NK-92 (cell line): ENCODE data around the gene CTSE.

ENCODE experiments used
- DNase-seq: peaks from one replicate; lab custom pipeline; 2025; ENCODE audit not compliant: unreplicated experiment; lab: John Stamatoyannopoulos, UW

CTSE gene

GRCh38 chr1:205973377-205974232, 50.1 kb downstream of the CTSE start:
- no peak for DNase-seq

- DNase-seq, result no peak
Measured at GRCh38 chr1:205972491-205973168, 51.1 kb downstream of the CTSE start.

GRCh38 chr1:205972081-205972480, 51.6 kb downstream of the CTSE start:
- no peak for DNase-seq

- DNase-seq, result no peak
Measured at GRCh38 chr1:205971082-205971481, 52.6 kb downstream of the CTSE start.

- no peak for DNase-seq
Measured at GRCh38 chr1:205970486-205970885, 53.2 kb downstream of the CTSE start.

GRCh38 chr1:205969229-205969628, 54.5 kb downstream of the CTSE start:
- no peak for DNase-seq

- DNase-seq, result no peak
Measured at GRCh38 chr1:205967554-205968335, 56.0 kb downstream of the CTSE start.

- DNase-seq, result no peak
Measured at GRCh38 chr1:205965036-205965884, 58.4 kb downstream of the CTSE start.

GRCh38 chr1:205963352-205964155, 60.1 kb downstream of the CTSE start:
- DNase-seq, result no peak

GRCh38 chr1:205962821-205963221, 60.9 kb downstream of the CTSE start:
- no peak for DNase-seq

- no peak for DNase-seq
Measured at GRCh38 chr1:205961991-205962820, 61.5 kb downstream of the CTSE start.

GRCh38 chr1:205961405-205961804, 62.3 kb downstream of the CTSE start:
- DNase-seq, result no peak

GRCh38 chr1:205959789-205960188, 63.9 kb downstream of the CTSE start:
- no peak for DNase-seq
